BLaER1 treated with 17β-estradiol and CSF1 and Interleukin-3, amounts not matched to agents 10 nM and 100 nM (cell line): ENCODE measurements around the gene DNAH5.

Source experiments
- H3K27ac ChIP-seq, 11 experiments: shearing (Covaris generic); formaldehyde crosslinking; 2 replicates each; pipeline ENCODE4 v1.8.1; 2022
- H3K27me3 ChIP-seq, 11 experiments: shearing (Covaris generic); formaldehyde crosslinking; 2 replicates each; pipeline ENCODE4 v1.8.1; 2022
- H3K36me3 ChIP-seq, 11 experiments: shearing (Covaris generic); formaldehyde crosslinking; 2 replicates each; pipeline ENCODE4 v1.8.1; 2022
- H3K4me1 ChIP-seq, 10 experiments: shearing (Covaris generic); formaldehyde crosslinking; 2 replicates each; pipeline ENCODE4 v1.8.1; 2022
- H3K4me2 ChIP-seq, 11 experiments: shearing (Covaris generic); formaldehyde crosslinking; 2 replicates each; pipeline ENCODE4 v1.8.1; 2022
- H3K4me3 ChIP-seq, 10 experiments: shearing (Covaris generic); formaldehyde crosslinking; 2 replicates each; pipeline ENCODE4 v1.8.1; 2022
- H3K9ac ChIP-seq, 11 experiments: shearing (Covaris generic); formaldehyde crosslinking; 2 replicates each; pipeline ENCODE4 v1.8.1; 2022
- H3K9me3 ChIP-seq, 11 experiments: shearing (Covaris generic); formaldehyde crosslinking; replicated peaks in 1 of 11; 2 replicates each; pipeline ENCODE4 v1.8.1; 2022
- H4K20me1 ChIP-seq, 11 experiments: shearing (Covaris generic); formaldehyde crosslinking; 2 replicates each; pipeline ENCODE4 v1.8.1; 2022
- Cebpa-rat ChIP-seq, 11 experiments: shearing (Covaris generic); IDR thresholded peaks; 2 replicates each; pipeline ENCODE4 v1.8.1; 2022

Gene DNAH5

GRCh38 chr5:13643196-13643595 lies 301.3 kb downstream of the DNAH5 start:
- Histone ChIP-seq H3K9ac (no peak overlapping the region), H3K27me3 (no peaks in the 10 kb centered on the region), H3K27ac (no peak overlapping the region), H3K4me3 (no peak overlapping the region), H4K20me1 (no peaks in the 10 kb centered on the region), H3K36me3 (no peaks in the 10 kb centered on the region), H3K9me3 (no peaks in the 10 kb centered on the region), H3K4me2 (no peak overlapping the region), H3K4me1 (no peaks in the 10 kb centered on the region)
- no peak for TF ChIP-seq Cebpa-rat (IDR thresholded peaks at IDR 0.05)
